Heart left ventricle (tissue), 16 donors: Measurements from ENCODE around the gene SLC5A10. TPM values are rescaled to one million over a fixed set of nuclear protein-coding genes. Genes with fewer than 3 reads are reported as not detected.

ENCODE experiments used
- ATAC-seq, 4 donors: fragments of 200-7000 bp; cut with Tn5 transposase; one replicate each; pipeline ENCODE4 v1.9.1; 2020 to 2022; ENCODE audit warnings: moderate library complexity in 4 of 4, mild to moderate bottlenecking in 3 of 4, moderate number of reproducible peaks in 1 of 4
- DNase-seq, 5 donors: peaks; one replicate each; pipeline ENCODE4 v3.0.0-alpha.2; 2020
- H3K27ac ChIP-seq, 12 donors: fragments of 200-600 bp; sonication (generic) in 4 of 12; one replicate each; pipeline versions ENCODE4 v1.5.0 to v1.8.0; 2016 to 2022; ENCODE audit warnings: mild to moderate bottlenecking in 2 of 12
- H3K27me3 ChIP-seq, 9 donors: fragments of 200-600 bp; sonication (generic) in 2 of 9; one replicate each; pipeline versions ENCODE4 v1.5.1 to v1.8.0; 2016 to 2022; ENCODE audit warnings: mild to moderate bottlenecking in 3 of 9
- H3K36me3 ChIP-seq, 9 donors: fragments of 200-600 bp; sonication (generic) in 2 of 9; one replicate each; pipeline versions ENCODE4 v1.5.0 to v1.8.0; 2018 to 2022; ENCODE audit warnings: mild to moderate bottlenecking in 2 of 9
- H3K4me1 ChIP-seq, 12 donors: fragments of 200-600 bp; sonication (generic) in 4 of 12; one replicate each; pipeline versions ENCODE4 v1.5.0 to v1.8.0; 2016 to 2022; ENCODE audit warnings: mild to moderate bottlenecking in 3 of 12
- H3K4me3 ChIP-seq, 12 donors: fragments of 200-600 bp; sonication (generic) in 4 of 12; one replicate each; pipeline versions ENCODE4 v1.5.0 to v1.8.0; 2017 to 2022; ENCODE audit warnings: mild to moderate bottlenecking in 9 of 12, moderate library complexity in 4 of 12
- H3K9me3 ChIP-seq, 12 donors: fragments of 200-600 bp; sonication (generic) in 4 of 12; one replicate each; pipeline versions ENCODE4 v1.5.0 to v1.8.0; 2016 to 2022; ENCODE audit warnings: mild to moderate bottlenecking in 1 of 12
- POLR2A ChIP-seq, 2 donors: fragments of 450-650 bp; IDR thresholded peaks; one replicate each; pipeline ENCODE4 v1.6.1; 2017; ENCODE audit warnings: antibody characterized with exemption in 2 of 2, mild to moderate bottlenecking in 2 of 2, moderate library complexity in 2 of 2
- WGBS, 4 donors: extraction: QIAGEN DNeasy Blood & Tissue Kit in 2 of 4; methylation state at CpG; one replicate each; pipeline versions ENCODE4 v1.1.5 to v1.1.7; 2013 to 2018; 5-methylcytosine and 5-hydroxymethylcytosine counted together
- intact Hi-C, 10 donors: fragments of 100-400 bp; cut with DNase I; formaldehyde crosslinking; loops; one replicate each; pipeline versions ENCODE4 v1.11.1 to v1.14.2; 2022
- polyA plus RNA-seq, 2 donors: library from polyadenylated mRNA; stranded (reverse); fragments of 200-250 nt; gene quantifications; one replicate each; pipeline ENCODE4 v1.2.3, GENCODE V29; 2013
- total RNA-seq, 9 donors: library from RNA; depleted of rRNA in 2 of 9; stranded (reverse); fragments of >200 nt in 2 of 9; fragmentation: NEBNext Ultra II Directional in 3 of 9; extraction: Animal tissue kit (Norgen Biotek cat#: 25700) in 3 of 9; gene quantifications; one replicate each; pipeline versions ENCODE4 v1.1.0 to v1.2.4, GENCODE V29; 2016 to 2023
- TF ChIP-seq, protein P1 (sequence below), 12 donors: fragments of 200-600 bp; sonication (generic) in 4 of 12; IDR thresholded peaks; one replicate each; pipeline versions ENCODE4 v1.5.0 to v1.8.0; 2018 to 2022; ENCODE audit warnings: antibody characterized with exemption in 12 of 12, mild to moderate bottlenecking in 5 of 12
- donor health status: ischemic (EF 13 %, LVEDD 7.1; RV severe dilation, severe dysfunction).
- donor health status: healthy with polysubstance abuse.
- donor health status: DM: no; HTN: yes; CAD: no.
- donor health status: DM: no; HTN: no; CAD: no.
- donor health status: ischemic (EF 25% LVEDD 6.9; RV normal size, moderate dysfunction).
- donor health status: ischemic (EF 25% LVEDD 5.7; RV mildly dilated, moderate dysfunction).
- donor health status: healthy.
- donor health status: DM: yes; HTN: yes; CAD: no.
- donor health status: ischemic (EF 35%, LVEDD 5.7; RV mildly dilated, moderate dysfunction).
- donor health status: nonischemic (EF 11% LVEDD 7.7; RV severe dilation, severe dysfunction).
- donor health status: DM: yes; HTN: yes; CAD: no.
- donor health status: PGD.
- donor health status: ischemic (EF 29% LVEDD 5.4; RV normal size, mild dysfunction).
- donor health status: nonischemic (EF 23%, LVEDD 6.1; RV moderate dilation, normal function).

Gene SLC5A10
- total and polyA plus RNA-seq, 11 donors = 0.04 to 0.31 (median 0.09) TPM; not detected in 7

GRCh38 chr17:19022128-19022527, 70.2 kb downstream of the SLC5A10 start:
- TF ChIP-seq, protein P1, sequence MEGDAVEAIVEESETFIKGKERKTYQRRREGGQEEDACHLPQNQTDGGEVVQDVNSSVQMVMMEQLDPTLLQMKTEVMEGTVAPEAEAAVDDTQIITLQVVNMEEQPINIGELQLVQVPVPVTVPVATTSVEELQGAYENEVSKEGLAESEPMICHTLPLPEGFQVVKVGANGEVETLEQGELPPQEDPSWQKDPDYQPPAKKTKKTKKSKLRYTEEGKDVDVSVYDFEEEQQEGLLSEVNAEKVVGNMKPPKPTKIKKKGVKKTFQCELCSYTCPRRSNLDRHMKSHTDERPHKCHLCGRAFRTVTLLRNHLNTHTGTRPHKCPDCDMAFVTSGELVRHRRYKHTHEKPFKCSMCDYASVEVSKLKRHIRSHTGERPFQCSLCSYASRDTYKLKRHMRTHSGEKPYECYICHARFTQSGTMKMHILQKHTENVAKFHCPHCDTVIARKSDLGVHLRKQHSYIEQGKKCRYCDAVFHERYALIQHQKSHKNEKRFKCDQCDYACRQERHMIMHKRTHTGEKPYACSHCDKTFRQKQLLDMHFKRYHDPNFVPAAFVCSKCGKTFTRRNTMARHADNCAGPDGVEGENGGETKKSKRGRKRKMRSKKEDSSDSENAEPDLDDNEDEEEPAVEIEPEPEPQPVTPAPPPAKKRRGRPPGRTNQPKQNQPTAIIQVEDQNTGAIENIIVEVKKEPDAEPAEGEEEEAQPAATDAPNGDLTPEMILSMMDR (IDR thresholded peaks at IDR 0.05) = no peak
- no peak for TF ChIP-seq POLR2A (IDR thresholded peaks at IDR 0.05)
- no peak overlapping the region for H3K27ac ChIP-seq
- no peaks in the 10 kb centered on the region for H3K4me1 ChIP-seq
- H3K36me3 ChIP-seq = no peaks in the 10 kb centered on the region
- no peak for ATAC-seq
- no peaks in the 10 kb centered on the region for H3K27me3 ChIP-seq
- H3K4me3 ChIP-seq = no peak overlapping the region
- 87 to 97% (median 94%) methylated on average over 4 to 5 of the region's 5 CpGs for WGBS, 4 donors
- peak in 2 of 5 donors; percentile 7 to 48 for DNase-seq
- H3K9me3 ChIP-seq = no peaks in the 10 kb centered on the region
- intact Hi-C loops = loop anchor here in 1 of 10 donors (5.0 kb wide), 1 partner anchor 55 kb away; no protein-coding TSS in a partner anchor

DNA sequence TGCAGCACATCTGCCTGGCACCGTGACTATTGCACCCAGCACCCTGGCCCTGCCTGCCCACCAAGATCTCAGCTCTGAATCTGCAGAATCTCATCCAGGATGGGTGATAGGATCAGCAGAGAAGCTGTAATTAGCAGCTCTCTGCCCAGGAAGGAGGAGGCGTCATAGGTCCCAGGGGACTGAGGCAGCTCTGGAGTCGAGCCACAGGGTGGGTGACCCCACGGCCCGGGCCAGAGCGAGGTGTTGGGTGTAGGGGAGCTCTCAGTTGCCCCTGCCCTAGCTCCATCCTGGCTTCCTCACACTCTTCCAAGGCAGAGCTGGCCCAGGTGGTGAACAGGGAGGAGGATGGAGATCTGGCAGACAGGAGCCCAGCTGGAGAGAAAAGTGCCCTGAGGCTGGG, 70.8 kb downstream of the SLC5A10 start:
- TF ChIP-seq, protein P1 (IDR thresholded peaks at IDR 0.05) = no peak
- TF ChIP-seq POLR2A (IDR thresholded peaks at IDR 0.05) = no peak
- no peak overlapping the region for H3K4me3 ChIP-seq
- no peaks in the 10 kb centered on the region for H3K9me3 ChIP-seq
- H3K27ac ChIP-seq = no peak overlapping the region
- ATAC-seq (no peak), DNase-seq (peak in 3 of 5 donors; percentile 13 to 46 (median 18))
- intact Hi-C loops = loop anchor here in 1 of 10 donors (5.0 kb wide), 1 partner anchor 55 kb away; no protein-coding TSS in a partner anchor
- WGBS, 4 donors = 80 to 93% (median 84%) methylated on average over 5 to 6 of the region's 6 CpGs
- H3K27me3 ChIP-seq = no peaks in the 10 kb centered on the region
- no peaks in the 10 kb centered on the region for H3K36me3 ChIP-seq
- H3K4me1 ChIP-seq = no peaks in the 10 kb centered on the region

DNA sequence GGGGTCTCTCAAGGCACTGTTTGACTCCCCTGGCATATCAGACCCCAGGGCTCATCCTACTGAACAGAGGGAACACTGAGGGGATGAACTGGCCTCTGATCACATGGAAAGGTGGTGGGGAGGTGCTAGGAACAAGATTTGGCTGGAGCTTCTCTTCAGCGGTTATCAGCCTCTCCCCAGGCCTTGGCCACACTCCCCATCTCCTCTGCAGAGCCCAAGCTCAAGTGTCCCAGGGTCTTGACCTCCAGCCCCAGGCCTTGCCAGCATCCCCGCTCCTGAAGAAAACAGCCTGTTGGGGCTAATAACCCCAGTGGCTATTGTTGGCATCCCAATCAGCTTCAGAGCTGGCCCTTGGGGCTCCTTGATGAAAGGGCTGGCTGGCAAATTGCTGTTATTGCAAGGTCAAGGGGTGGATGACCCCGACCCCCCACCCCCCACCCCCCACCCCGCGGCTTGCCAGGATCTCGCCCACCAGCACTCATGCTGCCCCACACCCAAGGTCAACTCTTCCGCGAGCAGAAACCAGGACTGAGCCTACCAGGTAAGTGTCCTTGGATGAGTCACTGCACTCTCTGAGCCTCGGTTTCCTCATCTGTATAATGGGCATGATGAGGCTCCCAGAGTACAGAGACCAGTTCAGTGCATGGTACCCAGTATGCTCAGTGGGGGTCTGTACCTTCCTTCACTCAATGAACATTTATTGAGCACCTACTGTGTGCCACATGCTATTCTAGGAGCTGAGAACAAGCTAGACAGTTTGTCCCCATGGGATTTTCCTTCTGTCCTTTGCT, 71.4 kb downstream of the SLC5A10 start:
- ATAC-seq = no peak
- no peaks in the 10 kb centered on the region for H3K36me3 ChIP-seq
- intact Hi-C loops = loop anchor here in 1 of 10 donors (5.0 kb wide), 1 partner anchor 56 kb away; no protein-coding TSS in a partner anchor
- H3K27me3 ChIP-seq = no peaks in the 10 kb centered on the region
- no peak overlapping the region for H3K27ac ChIP-seq
- WGBS, 4 donors = 82 to 93% (median 88%) methylated on average over 5 to 9 of the region's 9 CpGs
- peak in 2 of 5 donors; percentile 5 to 9 for DNase-seq
- no peaks in the 10 kb centered on the region for H3K9me3 ChIP-seq
- no peak for TF ChIP-seq POLR2A (IDR thresholded peaks at IDR 0.05)
- TF ChIP-seq, protein P1 (IDR thresholded peaks at IDR 0.05) = no peak
- H3K4me1 ChIP-seq = no peaks in the 10 kb centered on the region
- no peak overlapping the region for H3K4me3 ChIP-seq
